NCI-H345 treated with DMSO at 0.1 percent for 48 hours (cell line): Measurements from ENCODE around the gene SNX33.
A peak's percentile ranks its signal among the peaks of the same experiment; 100 is the strongest.
"Not testable (repeated sequence)": the region's sequence is repeated elsewhere in the genome, so short reads cannot be mapped to it uniquely, and the experiment has no call there.

Experiments
- DNase-seq: peaks from one replicate; lab custom pipeline; 2025; ENCODE audit not compliant: unreplicated experiment; lab: John Stamatoyannopoulos, UW

SNX33 gene

GRCh38 chr15:75647370-75648155 lies at the start of gene SNX33:
Gene SNX33 (plus strand): TSS chr15:75647912. CDS start chr15:75649103, 1,191 bp downstream.
- peak; percentile 8 for DNase-seq

GRCh38 chr15:75598361-75598760 lies 49.4 kb upstream of the SNX33 start:
- no peak for DNase-seq

- no peak for DNase-seq
These were observed 48.3 kb upstream of the SNX33 start for GRCh38 chr15:75599401-75599800.

GRCh38 chr15:75606026-75606425 lies 41.7 kb upstream of the SNX33 start:
- no peak for DNase-seq

GRCh38 chr15:75606711-75607699 lies 40.7 kb upstream of the SNX33 start:
- DNase-seq, result no peak

DNA sequence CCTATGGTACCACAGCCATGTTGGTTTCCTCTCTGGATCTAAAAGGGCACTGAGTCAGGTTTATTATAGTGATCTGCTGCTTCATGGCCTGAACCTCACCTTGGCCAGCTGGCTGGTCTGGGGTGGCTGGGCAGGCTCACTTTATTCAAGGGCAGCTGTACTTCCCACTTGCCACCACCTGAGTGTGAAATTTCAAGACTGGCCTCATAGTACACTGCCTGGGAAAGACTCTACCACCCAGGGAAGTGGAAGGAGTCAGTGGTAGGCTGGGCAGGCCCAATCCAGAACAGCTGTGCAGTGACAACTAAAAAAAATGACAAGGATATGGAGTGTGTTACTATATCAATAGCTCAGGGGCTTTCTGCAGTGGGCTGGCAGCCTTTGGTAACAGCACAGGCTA lies 30.9 kb upstream of the SNX33 start:
- no peak for DNase-seq

DNA sequence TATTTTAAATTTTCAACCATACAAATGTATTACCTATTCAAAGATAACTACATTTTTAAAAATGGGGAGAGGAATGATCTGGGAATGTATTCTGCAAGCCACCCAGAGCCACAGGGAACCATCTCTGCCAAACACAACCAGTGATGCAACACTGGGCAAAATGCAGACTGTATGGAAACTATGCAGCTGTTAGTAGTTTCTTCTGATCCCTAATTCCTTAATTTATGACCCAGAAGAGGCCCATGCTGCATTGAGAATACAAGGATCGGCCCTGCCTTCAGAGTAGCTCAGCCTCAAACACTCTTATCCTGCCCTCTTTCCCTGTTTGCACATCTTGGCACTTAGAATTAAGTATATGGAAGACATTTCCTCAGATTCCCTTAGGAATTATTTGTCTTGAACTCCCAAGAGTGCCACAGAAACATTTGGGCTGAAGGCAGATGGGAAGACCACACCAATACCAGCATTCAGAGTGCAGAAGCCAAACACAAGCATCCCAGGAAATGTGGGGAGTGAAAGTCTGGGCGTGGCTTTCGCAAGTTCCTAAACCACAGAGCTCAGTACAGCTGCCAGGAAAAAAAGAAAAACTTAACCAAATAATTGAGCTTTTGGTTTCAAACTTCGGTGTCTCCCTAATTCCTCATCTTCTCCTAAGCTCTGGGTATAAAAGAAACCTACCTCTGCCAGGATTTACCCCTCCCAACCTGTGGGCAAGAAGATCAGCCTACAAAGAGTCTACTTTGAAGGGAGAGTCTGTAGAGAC lies 27.5 kb upstream of the SNX33 start:
- no peak for DNase-seq

DNA sequence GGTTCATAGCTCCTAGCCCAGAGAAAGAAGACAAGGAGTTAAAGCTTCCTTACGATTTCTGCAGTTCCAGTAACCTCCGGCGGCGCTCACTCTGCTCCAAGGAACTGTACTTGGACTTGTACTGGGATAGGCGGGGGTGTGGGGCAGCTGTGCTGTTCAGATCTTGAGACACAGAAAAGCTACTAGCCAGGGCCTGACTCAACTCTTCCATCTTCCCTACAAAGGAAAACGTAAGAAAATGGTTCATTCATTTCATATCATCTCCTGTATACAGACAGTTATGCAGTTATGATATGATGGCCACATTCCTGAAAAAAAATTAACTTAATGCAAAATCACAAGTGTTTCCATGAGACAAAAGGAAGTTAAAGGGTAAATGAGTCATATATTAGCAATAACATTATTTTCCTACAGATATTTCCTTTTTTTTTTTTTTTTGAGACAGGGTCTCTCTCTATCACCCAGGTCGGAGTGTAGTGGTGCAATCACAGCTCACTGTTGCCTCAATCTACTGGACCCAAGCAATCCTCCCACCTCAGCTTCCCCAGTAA lies 26.8 kb upstream of the SNX33 start:
- DNase-seq, result no peak

DNA sequence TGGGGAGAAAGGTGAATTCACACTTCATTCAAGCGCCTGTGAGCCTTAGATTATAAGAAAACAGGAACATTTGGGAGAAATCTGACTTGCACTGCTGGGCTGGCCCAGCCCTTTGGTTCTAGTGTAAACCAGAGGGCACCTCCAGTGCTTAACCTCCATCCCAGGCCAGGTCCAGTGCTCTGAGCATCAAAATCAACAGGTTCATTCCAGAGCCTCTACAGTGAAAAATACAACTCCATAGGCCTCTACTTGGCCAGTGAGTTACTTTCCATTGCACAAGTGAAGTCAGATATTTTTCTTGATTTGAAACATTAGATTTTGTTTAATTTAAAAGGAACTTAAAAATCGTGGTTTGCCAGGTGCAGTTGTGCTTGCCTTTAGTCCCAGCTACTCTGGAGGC lies 25.2 kb upstream of the SNX33 start:
- no peak for DNase-seq

- no peak for DNase-seq
These were observed 22.0 kb upstream of the SNX33 start, which contains the start of gene SNUPN for GRCh38 chr15:75625542-75626347. Gene SNUPN (minus strand): TSS chr15:75625725. CDS start chr15:75621051, 4,674 bp downstream.

DNA sequence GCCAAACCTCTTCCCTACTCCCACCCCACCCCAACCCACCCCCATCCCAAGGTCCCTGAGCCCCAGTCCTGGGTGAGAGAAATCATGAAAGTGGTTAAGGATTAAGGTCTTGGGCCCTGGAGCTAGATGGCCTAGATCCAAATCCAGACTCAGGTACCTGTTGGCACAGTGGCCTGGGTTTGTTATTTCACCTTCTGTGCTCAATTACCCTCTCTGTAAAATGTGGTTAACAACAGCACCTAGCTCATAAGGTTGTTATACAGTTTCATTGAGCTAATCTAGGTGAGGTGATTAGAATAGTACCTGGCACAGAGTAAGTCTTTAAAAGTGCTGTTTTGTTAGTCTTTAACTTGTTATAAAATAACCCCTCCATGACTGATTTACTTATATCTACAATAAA lies 15.8 kb upstream of the SNX33 start:
- DNase-seq, result no peak

DNA sequence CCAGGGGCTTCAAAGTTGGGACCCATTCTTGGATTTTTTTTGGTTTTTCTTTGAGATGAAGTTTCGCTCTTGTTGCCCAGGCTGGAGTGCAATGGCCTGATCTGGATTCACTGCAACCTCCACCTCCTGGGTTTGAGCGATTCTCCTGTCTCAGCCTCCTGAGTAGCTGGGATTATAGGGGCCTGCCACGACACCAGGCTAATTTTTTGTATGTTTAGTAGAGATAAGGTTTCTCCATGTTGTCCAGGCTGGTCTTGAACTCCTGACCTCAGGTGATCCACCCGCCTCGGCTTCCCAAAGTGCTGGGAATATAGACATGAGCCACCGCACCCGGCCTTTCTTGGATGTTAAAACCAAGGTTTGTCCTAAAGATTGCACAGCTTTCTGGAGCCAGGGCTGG lies 13.8 kb upstream of the SNX33 start:
- DNase-seq, result not testable (repeated sequence)

DNA sequence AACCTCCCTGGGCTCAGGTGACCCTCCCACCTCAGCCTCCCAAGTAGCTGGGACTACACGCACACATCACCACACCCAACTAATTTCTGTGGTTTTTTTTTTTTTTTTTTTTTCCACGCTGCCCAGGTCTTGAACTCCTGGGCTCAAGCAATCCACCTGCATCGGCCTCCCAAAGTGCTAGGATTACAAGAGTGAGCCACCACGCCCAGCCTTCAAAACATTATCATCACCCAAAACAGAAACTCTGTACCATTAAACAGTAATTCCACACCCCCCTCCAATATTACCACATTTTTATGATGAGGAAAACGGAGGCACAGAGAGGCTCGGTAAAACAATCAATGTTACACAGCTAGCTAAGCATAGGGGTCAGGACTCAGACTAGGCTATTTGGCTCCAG lies 11.7 kb upstream of the SNX33 start:
- DNase-seq, result no peak

DNA sequence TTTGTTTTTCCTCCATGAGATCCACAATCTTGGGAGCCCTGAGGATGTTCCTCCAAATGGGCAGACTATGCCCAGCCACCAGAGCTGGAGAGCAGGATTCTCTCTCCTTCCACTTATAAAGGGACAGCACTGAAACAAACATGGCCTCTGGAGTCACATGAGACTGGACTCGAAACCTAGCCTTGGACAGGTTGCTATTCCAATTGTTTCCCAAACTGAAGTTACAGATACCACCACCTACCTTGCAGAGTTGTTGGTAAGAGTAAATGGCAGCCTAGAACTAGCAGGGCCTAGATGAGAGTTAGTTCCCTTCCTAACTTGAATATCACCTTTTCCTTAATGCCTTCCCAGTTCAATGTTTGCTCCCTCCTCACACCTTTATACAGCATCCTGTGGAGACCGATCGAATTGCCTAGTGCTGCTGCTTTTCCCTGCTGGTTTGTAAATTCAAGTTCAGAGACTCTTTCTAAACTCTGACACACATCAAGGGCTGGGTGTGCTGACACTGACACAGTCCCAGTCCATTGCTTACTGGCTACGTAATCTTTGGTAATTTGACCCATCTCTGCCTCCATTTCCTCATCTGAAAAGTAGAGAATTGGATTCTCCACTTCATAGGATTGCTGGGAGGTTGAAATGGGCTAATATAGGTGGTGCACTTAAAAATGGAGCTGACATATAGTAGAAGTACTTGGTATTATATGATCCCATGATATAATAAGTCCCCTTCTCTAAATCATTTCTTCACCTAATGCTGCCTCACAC lies 10.3 kb upstream of the SNX33 start:
- no peak for DNase-seq

GRCh38 chr15:75639191-75639708 lies 8.5 kb upstream of the SNX33 start:
- DNase-seq, result no peak

- DNase-seq, result peak; percentile 91
These were observed 7.8 kb upstream of the SNX33 start, which contains the start of gene IMP3 for GRCh38 chr15:75639709-75640482. Gene IMP3 (minus strand): TSS chr15:75640224. CDS start chr15:75640168, 56 bp downstream.

- DNase-seq, result peak; percentile 83
These were observed 7.1 kb upstream of the SNX33 start for GRCh38 chr15:75640483-75641178.

- no peak for DNase-seq
These were observed 6.6 kb upstream of the SNX33 start for GRCh38 chr15:75641179-75641503.
